SK-N-MC (cell line): ENCODE results near the gene C12orf42.

Experiments used
- DNase-seq: peaks from one replicate; pipeline ENCODE4 v3.0.0-alpha.2; 2011; ENCODE audit warnings: low read depth, low spot score
- H3K27ac ChIP-seq: fragments of 200-600 bp; sonication (generic); 2 replicates; pipeline ENCODE4 v1.5.1; 2016; ENCODE audit warnings: mixed run types
- H3K36me3 ChIP-seq: fragments of 200-600 bp; sonication (generic); 2 replicates; pipeline ENCODE4 v1.6.1; 2017; ENCODE audit warnings: antibody characterized with exemption, low read length, mixed read lengths; ENCODE audit not compliant: insufficient read depth
- H3K4me3 ChIP-seq: fragments of 200-600 bp; sonication (generic); 2 replicates; pipeline ENCODE4 v1.5.1; 2016
- H3K9ac ChIP-seq: fragments of 200-600 bp; sonication (generic); 2 replicates; pipeline ENCODE4 v1.8.0; 2017; ENCODE audit warnings: mixed run types, mixed read lengths; ENCODE audit not compliant: insufficient read length
- H3K9me3 ChIP-seq: fragments of 200-600 bp; sonication (generic); 2 replicates; pipeline ENCODE4 v1.6.1; 2017; ENCODE audit warnings: low read depth, mild to moderate bottlenecking, antibody characterized with exemption, low read length, moderate library complexity, mixed read lengths
- EZH2 ChIP-seq: fragments of 200-600 bp; sonication (generic); IDR thresholded peaks from one replicate; pipeline ENCODE4 v1.6.1; 2017; ENCODE audit warnings: antibody characterized with exemption
- FOXP2 ChIP-seq: optimal IDR thresholded peaks from 2 replicates; pipeline ENCODE3; 2011; ENCODE audit warnings: mild to moderate bottlenecking, moderate library complexity; ENCODE audit not compliant: insufficient read depth; ENCODE audit errors: extremely low read length, control extremely low read depth
- POLR2AphosphoS5 ChIP-seq: IDR thresholded peaks from 2 replicates; pipeline ENCODE4 v1.6.1; 2012; ENCODE audit warnings: mild to moderate bottlenecking, low read depth, low read length, borderline replicate concordance

Gene C12orf42

DNA sequence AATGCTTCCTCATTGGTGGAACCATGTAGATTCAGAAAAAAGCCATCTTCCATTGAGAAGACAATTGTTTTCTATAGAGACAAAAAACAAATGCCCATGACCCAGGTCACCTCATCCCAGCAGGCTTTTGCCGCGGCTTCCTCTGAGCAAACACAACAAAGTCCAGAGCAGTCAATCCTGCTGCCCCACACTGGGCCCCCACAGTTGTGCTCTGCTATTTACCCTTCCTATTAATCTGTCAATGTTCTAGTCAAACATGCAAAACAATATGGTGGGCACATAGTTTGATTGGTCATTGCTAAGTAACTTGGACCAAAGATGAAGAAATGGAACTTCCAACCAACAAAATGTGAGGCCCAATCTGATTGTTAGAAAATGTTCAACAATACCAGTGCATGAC, 20.7 kb downstream of the C12orf42 start:
- Histone ChIP-seq H3K36me3 (no peaks in the 10 kb centered on the region), H3K4me3 (no peak overlapping the region), H3K9ac (no peak overlapping the region), H3K9me3 (no peaks in the 10 kb centered on the region), H3K27ac (no peak overlapping the region)
- no peak for DNase-seq
- no peak for TF ChIP-seq FOXP2
- TF ChIP-seq EZH2 = no peak
- no peak for TF ChIP-seq POLR2AphosphoS5

GRCh38 chr12:103470664-103471063, 25.1 kb downstream of the C12orf42 start:
- no peak for TF ChIP-seq FOXP2
- TF ChIP-seq EZH2 = no peak
- no peak for TF ChIP-seq POLR2AphosphoS5
- no peak overlapping the region for H3K9ac ChIP-seq

DNA sequence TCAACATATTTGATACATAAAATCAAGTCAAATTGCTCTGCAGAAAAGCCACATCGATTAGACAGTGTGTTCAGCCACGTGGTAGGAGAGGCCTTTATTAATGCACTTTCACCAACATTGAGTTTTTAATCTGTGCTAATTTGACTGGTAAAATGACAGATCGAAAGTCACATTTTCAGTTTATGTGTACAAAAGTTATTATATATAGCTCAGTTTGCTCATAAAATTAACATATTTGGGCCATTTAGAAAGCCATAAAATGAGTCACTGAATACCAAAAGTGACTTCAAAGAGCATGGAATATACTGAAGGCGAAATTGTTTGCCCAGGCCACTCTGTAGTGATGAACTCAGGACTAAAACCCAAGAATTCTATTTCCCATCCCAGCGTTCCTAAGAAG, 26.0 kb downstream of the C12orf42 start:
- Histone ChIP-seq H3K36me3 (no peaks in the 10 kb centered on the region), H3K9ac (no peak overlapping the region), H3K4me3 (no peak overlapping the region), H3K27ac (no peak overlapping the region), H3K9me3 (no peaks in the 10 kb centered on the region)
- TF ChIP-seq EZH2 (no peak), POLR2AphosphoS5 (no peak), FOXP2 (no peak)
- DNase-seq = no peak

More at GRCh38 chr12:103470664-103471063, 25.1 kb downstream of the C12orf42 start:
- no peaks in the 10 kb centered on the region for H3K9me3 ChIP-seq
- no peak for DNase-seq
- no peaks in the 10 kb centered on the region for H3K36me3 ChIP-seq
- no peak overlapping the region for H3K27ac ChIP-seq
- H3K4me3 ChIP-seq = no peak overlapping the region

GRCh38 chr12:103468837-103469236, 26.9 kb downstream of the C12orf42 start:
- TF ChIP-seq POLR2AphosphoS5 = no peak
- no peak for TF ChIP-seq FOXP2
- TF ChIP-seq EZH2 = no peak
- DNase-seq = no peak
- Histone ChIP-seq H3K9me3 (no peaks in the 10 kb centered on the region), H3K36me3 (no peaks in the 10 kb centered on the region), H3K4me3 (no peak overlapping the region), H3K9ac (no peak overlapping the region), H3K27ac (no peak overlapping the region)

DNA sequence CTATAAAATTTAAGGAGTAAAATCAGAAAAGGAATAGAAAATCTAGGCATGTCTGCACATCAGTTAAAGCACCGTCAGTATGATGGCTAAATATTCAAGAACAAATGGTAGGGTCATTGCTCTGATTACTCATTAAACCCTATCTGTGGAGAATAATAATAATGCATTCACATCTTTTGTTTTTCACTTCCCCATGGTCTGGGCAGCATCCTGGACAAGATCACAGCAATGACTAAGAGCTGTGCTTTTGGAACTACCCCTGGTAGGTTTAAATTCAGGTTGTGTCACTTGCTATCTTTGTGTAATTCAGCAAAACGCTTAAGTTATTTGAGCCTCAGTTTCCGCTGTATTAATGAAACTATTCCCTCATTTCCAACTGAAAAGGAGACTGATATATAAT, 33.1 kb downstream of the C12orf42 start:
- no peak overlapping the region for H3K9ac ChIP-seq
- no peak overlapping the region for H3K4me3 ChIP-seq
- TF ChIP-seq FOXP2 (no peak), EZH2 (no peak), POLR2AphosphoS5 (no peak)
- H3K9me3 ChIP-seq = no peaks in the 10 kb centered on the region
- H3K27ac ChIP-seq = no peak overlapping the region
- H3K36me3 ChIP-seq = no peaks in the 10 kb centered on the region
- no peak for DNase-seq

DNA sequence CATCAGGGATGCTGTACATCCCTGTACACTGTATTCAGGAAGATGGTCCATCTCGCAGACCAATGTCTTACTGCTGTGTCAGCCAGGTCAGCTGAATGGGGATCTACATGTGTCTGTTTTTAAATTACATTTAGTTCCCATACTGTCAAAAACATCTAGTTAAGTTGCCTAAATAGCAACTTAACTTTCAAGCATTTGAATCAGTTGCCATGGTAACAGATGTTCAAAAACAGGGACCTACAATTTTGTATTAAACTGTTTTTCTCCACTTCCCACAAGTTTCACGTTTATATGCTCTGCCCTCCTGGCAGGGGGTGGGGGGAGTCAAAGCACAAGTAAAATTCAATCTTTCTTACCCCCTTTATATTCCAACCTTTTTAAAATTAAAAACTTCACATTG, 38.3 kb downstream of the C12orf42 start:
- Histone ChIP-seq H3K4me3 (no peak overlapping the region), H3K9me3 (no peaks in the 10 kb centered on the region), H3K36me3 (no peaks in the 10 kb centered on the region), H3K27ac (no peak overlapping the region), H3K9ac (no peak overlapping the region)
- no peak for DNase-seq
- TF ChIP-seq FOXP2 = no peak
- no peak for TF ChIP-seq EZH2
- no peak for TF ChIP-seq POLR2AphosphoS5

DNA sequence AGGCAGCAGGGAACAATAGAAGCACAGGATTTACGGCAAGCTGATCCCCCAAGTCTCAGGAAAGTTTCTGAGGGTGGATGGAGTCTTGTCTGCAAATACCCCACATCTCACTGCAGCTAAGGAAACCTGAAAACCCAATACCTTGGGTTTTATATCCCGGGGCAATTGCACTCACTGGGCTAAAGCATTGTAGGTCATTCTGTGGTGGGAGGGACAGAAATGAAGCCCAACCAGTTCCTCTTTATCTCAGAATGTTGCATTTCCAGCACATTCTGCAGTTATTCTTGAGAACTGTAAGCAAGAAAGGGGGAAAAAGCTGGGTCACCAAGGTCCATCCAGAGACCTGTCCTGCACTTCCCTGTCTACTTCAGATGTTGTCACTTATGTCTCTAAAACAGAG, 39.8 kb downstream of the C12orf42 start:
- no peak for TF ChIP-seq FOXP2
- TF ChIP-seq EZH2 = no peak
- no peak for TF ChIP-seq POLR2AphosphoS5
- no peak overlapping the region for H3K9ac ChIP-seq
- H3K4me3 ChIP-seq = no peak overlapping the region
- no peak for DNase-seq
- H3K27ac ChIP-seq = no peak overlapping the region
- no peaks in the 10 kb centered on the region for H3K9me3 ChIP-seq
- no peaks in the 10 kb centered on the region for H3K36me3 ChIP-seq

GRCh38 chr12:103455020-103455763, 40.6 kb downstream of the C12orf42 start:
- Histone ChIP-seq H3K9me3 (no peaks in the 10 kb centered on the region), H3K9ac (no peak overlapping the region), H3K36me3 (no peaks in the 10 kb centered on the region), H3K27ac (no peak overlapping the region), H3K4me3 (no peak overlapping the region)
- no peak for DNase-seq
- TF ChIP-seq FOXP2 (no peak), POLR2AphosphoS5 (no peak), EZH2 (no peak)

- no peak for DNase-seq
- H3K4me3 ChIP-seq = no peak overlapping the region
- H3K36me3 ChIP-seq = no peaks in the 10 kb centered on the region
- no peak overlapping the region for H3K27ac ChIP-seq
- no peak overlapping the region for H3K9ac ChIP-seq
- no peaks in the 10 kb centered on the region for H3K9me3 ChIP-seq
- no peak for TF ChIP-seq FOXP2
- no peak for TF ChIP-seq POLR2AphosphoS5
- no peak for TF ChIP-seq EZH2
These were observed 50.8 kb downstream of the C12orf42 start for GRCh38 chr12:103444983-103445382.
